Measurements from ENCODE around the gene TCN2.

- no peak for TF ChIP-seq POLR2A (IDR thresholded peaks at IDR 0.05; ENCODE audit: low read depth, low read length)
- no peak for TF ChIP-seq POLR2AphosphoS5 (IDR thresholded peaks at IDR 0.05; ENCODE audit: low read depth, low read length)
- TF ChIP-seq TAF1 (IDR thresholded peaks at IDR 0.05; ENCODE audit: borderline replicate concordance, low read depth, low read length) = no peak
These were observed 7.3 kb downstream of the TCN2 start for GRCh38 chr22:30614268-30614667.

Data from GM12892 (cell line).